HL-60/S4 treated with retinoic acid at 250 ng/mL for 4 days and 3 days (cell line): ENCODE results near the gene PAX5.

Experiments used
- in situ Hi-C: fragments of 300-500 bp; cut with MboI; formaldehyde crosslinking; loops from 2 replicates; pipeline ENCODE4 v1.7.0; 2022; ENCODE audit warnings: low sequenced_read_pairs

Gene PAX5

GRCh38 chr9:36865731-36866635, 168.1 kb downstream of the PAX5 start:
- in situ Hi-C loops, result loop anchor here (25.0 kb wide), 1 partner anchor 104 kb away; no protein-coding TSS in a partner anchor

GRCh38 chr9:36864491-36865410, 169.3 kb downstream of the PAX5 start:
- in situ Hi-C loops, result loop anchor here (25.0 kb wide), 1 partner anchor 102 kb away; no protein-coding TSS in a partner anchor

- in situ Hi-C loops, result loop anchor here (25.0 kb wide), 1 partner anchor 100 kb away; no protein-coding TSS in a partner anchor
Observed at GRCh38 chr9:36862206-36863145, 171.6 kb downstream of the PAX5 start.

GRCh38 chr9:36861528-36862205, 172.4 kb downstream of the PAX5 start:
- in situ Hi-C loops, result loop anchor here (25.0 kb wide), 1 partner anchor 99 kb away; no protein-coding TSS in a partner anchor

- in situ Hi-C loops, result loop anchor here (25.0 kb wide), 1 partner anchor 97 kb away; no protein-coding TSS in a partner anchor
Observed at GRCh38 chr9:36858805-36859375, 175.2 kb downstream of the PAX5 start.

- in situ Hi-C loops, result loop anchor here (25.0 kb wide), 1 partner anchor 93 kb away; no protein-coding TSS in a partner anchor
Observed at GRCh38 chr9:36855448-36856315, 178.4 kb downstream of the PAX5 start.

- in situ Hi-C loops, result loop anchor here (25.0 kb wide), 1 partner anchor 92 kb away; no protein-coding TSS in a partner anchor
Observed at GRCh38 chr9:36854751-36855150, 179.3 kb downstream of the PAX5 start.

GRCh38 chr9:36854034-36854433, 180.0 kb downstream of the PAX5 start:
- in situ Hi-C loops, result loop anchor here (25.0 kb wide), 1 partner anchor 92 kb away; no protein-coding TSS in a partner anchor

- in situ Hi-C loops, result loop anchor here (25.0 kb wide), 1 partner anchor 91 kb away; no protein-coding TSS in a partner anchor
Observed at GRCh38 chr9:36853233-36853632, 180.8 kb downstream of the PAX5 start.

- in situ Hi-C loops, result loop anchor here (25.0 kb wide), 1 partner anchor 88 kb away; no protein-coding TSS in a partner anchor
Observed at GRCh38 chr9:36849943-36850342, 184.1 kb downstream of the PAX5 start.

GRCh38 chr9:36848946-36849345, 185.1 kb downstream of the PAX5 start:
- in situ Hi-C loops, result no loop called here

- in situ Hi-C loops, result no loop called here
Observed at GRCh38 chr9:36847781-36848673, 186.0 kb downstream of the PAX5 start.

- in situ Hi-C loops, result no loop called here
Observed at GRCh38 chr9:36846621-36847020, 187.4 kb downstream of the PAX5 start.

- in situ Hi-C loops, result no loop called here
Observed at GRCh38 chr9:36845844-36846243, 188.2 kb downstream of the PAX5 start.

- in situ Hi-C loops, result no loop called here
Observed at GRCh38 chr9:36844961-36845360, 189.1 kb downstream of the PAX5 start.

- in situ Hi-C loops, result no loop called here
Observed at GRCh38 chr9:36843964-36844363, 190.1 kb downstream of the PAX5 start.
